ENCODE measurements around the gene HS3ST4.

The HS3ST4 gene

GRCh38 chr16:25827709-25828108 lies 135.9 kb downstream of the HS3ST4 start:
- no peak for DNase-seq (ENCODE audit: low spot score)

GRCh38 chr16:25828510-25828909 lies 136.8 kb downstream of the HS3ST4 start:
- no peak for DNase-seq (ENCODE audit: low spot score)

- DNase-seq (ENCODE audit: low spot score) = no peak
Measured at GRCh38 chr16:25832291-25832690, 140.5 kb downstream of the HS3ST4 start.

GRCh38 chr16:25834101-25834500 lies 142.3 kb downstream of the HS3ST4 start:
- DNase-seq (ENCODE audit: low spot score) = no peak

GRCh38 chr16:25835126-25835525 lies 143.4 kb downstream of the HS3ST4 start:
- no peak for DNase-seq (ENCODE audit: low spot score)

GRCh38 chr16:25838724-25839186 lies 147.0 kb downstream of the HS3ST4 start:
- peak; percentile 42 for DNase-seq (ENCODE audit: low spot score)

GRCh38 chr16:25841761-25842160 lies 150.0 kb downstream of the HS3ST4 start:
- DNase-seq (ENCODE audit: low spot score) = no peak

- no peak for DNase-seq (ENCODE audit: low spot score)
Measured at GRCh38 chr16:25845901-25846300, 154.1 kb downstream of the HS3ST4 start.

- DNase-seq (ENCODE audit: low spot score) = no peak
Measured at GRCh38 chr16:25854141-25854540, 162.4 kb downstream of the HS3ST4 start.

- DNase-seq (ENCODE audit: low spot score) = no peak
Measured at GRCh38 chr16:25855063-25855462, 163.3 kb downstream of the HS3ST4 start.

- DNase-seq (ENCODE audit: low spot score) = no peak
Measured at GRCh38 chr16:25855818-25856217, 164.1 kb downstream of the HS3ST4 start.

- no peak for DNase-seq (ENCODE audit: low spot score)
Measured at GRCh38 chr16:25859645-25860044, 167.9 kb downstream of the HS3ST4 start.

GRCh38 chr16:25867041-25867440 lies 175.3 kb downstream of the HS3ST4 start:
- DNase-seq (ENCODE audit: low spot score) = no peak

GRCh38 chr16:25868106-25868505 lies 176.3 kb downstream of the HS3ST4 start:
- no peak for DNase-seq (ENCODE audit: low spot score)

GRCh38 chr16:25868706-25869370 lies 177.1 kb downstream of the HS3ST4 start:
- no peak for DNase-seq (ENCODE audit: low spot score)

GRCh38 chr16:25872369-25873070 lies 180.8 kb downstream of the HS3ST4 start:
- no peak for DNase-seq (ENCODE audit: low spot score)

- DNase-seq (ENCODE audit: low spot score) = no peak
Measured at GRCh38 chr16:25874196-25874595, 182.4 kb downstream of the HS3ST4 start.

- no peak for DNase-seq (ENCODE audit: low spot score)
Measured at GRCh38 chr16:25875956-25876598, 184.3 kb downstream of the HS3ST4 start.

- no peak for DNase-seq (ENCODE audit: low spot score)
Measured at GRCh38 chr16:25877103-25877502, 185.3 kb downstream of the HS3ST4 start.

- DNase-seq (ENCODE audit: low spot score) = no peak
Measured at GRCh38 chr16:25886598-25886997, 194.8 kb downstream of the HS3ST4 start.

- no peak for DNase-seq (ENCODE audit: low spot score)
Measured at GRCh38 chr16:25888868-25889267, 197.1 kb downstream of the HS3ST4 start.

GRCh38 chr16:25893332-25893731 lies 201.6 kb downstream of the HS3ST4 start:
- DNase-seq (ENCODE audit: low spot score) = no peak

- DNase-seq (ENCODE audit: low spot score) = no peak
Measured at GRCh38 chr16:25894093-25894492, 202.3 kb downstream of the HS3ST4 start.
